HEK293 (cell line): ENCODE measurements around the gene ITPKC.

ENCODE experiments used
- BCL11A ChIP-seq: fragments of 450-650 bp; formaldehyde crosslinking; IDR thresholded peaks from 2 replicates; pipeline ENCODE4 v1.5.1; 2016; ENCODE audit warnings: low read depth, missing biosample characterization, missing genetic modification characterization
- GLIS1 ChIP-seq: fragments of 450-650 bp; formaldehyde crosslinking; IDR thresholded peaks from 2 replicates; pipeline ENCODE4 v1.5.1; 2016; ENCODE audit warnings: missing biosample characterization, missing genetic modification characterization
- GLIS2 ChIP-seq: fragments of 450-650 bp; formaldehyde crosslinking; IDR thresholded peaks from 2 replicates; pipeline ENCODE4 v1.5.1; 2016; ENCODE audit warnings: missing biosample characterization, missing genetic modification characterization
- HOXA7 ChIP-seq: sonication (generic); formaldehyde crosslinking; IDR thresholded peaks from 2 replicates; pipeline ENCODE4 v1.8.1; 2022; ENCODE audit warnings: missing genetic modification reagents, borderline replicate concordance
- MEIS1 ChIP-seq: sonication (generic); formaldehyde crosslinking; IDR thresholded peaks from 2 replicates; pipeline ENCODE4 v1.8.1; 2022; ENCODE audit warnings: missing genetic modification reagents, mild to moderate bottlenecking, borderline replicate concordance
- RBAK ChIP-seq: fragments of 450-650 bp; formaldehyde crosslinking; IDR thresholded peaks from 2 replicates; pipeline ENCODE4 v1.5.1; 2016; ENCODE audit warnings: missing biosample characterization, missing genetic modification characterization
- SP3 ChIP-seq: fragments of 450-650 bp; formaldehyde crosslinking; IDR thresholded peaks from 2 replicates; pipeline ENCODE4 v1.5.1; 2016; ENCODE audit warnings: missing biosample characterization, missing genetic modification characterization
- ZNF121 ChIP-seq: fragments of 450-650 bp; formaldehyde crosslinking; IDR thresholded peaks from 2 replicates; pipeline ENCODE4 v1.5.1; 2016; ENCODE audit warnings: missing biosample characterization, missing genetic modification characterization
- ZNF221 ChIP-seq: fragments of 450-650 bp; formaldehyde crosslinking; IDR thresholded peaks from 2 replicates; pipeline ENCODE4 v1.5.1; 2017; ENCODE audit warnings: missing biosample characterization, missing genetic modification characterization, borderline replicate concordance
- ZNF292 ChIP-seq: fragments of 450-650 bp; formaldehyde crosslinking; IDR thresholded peaks from 2 replicates; pipeline ENCODE4 v1.5.1; 2016; ENCODE audit warnings: low read depth, missing biosample characterization, missing genetic modification characterization, borderline replicate concordance
- ZNF391 ChIP-seq: fragments of 450-650 bp; formaldehyde crosslinking; IDR thresholded peaks from 2 replicates; pipeline ENCODE4 v1.5.1; 2016; ENCODE audit warnings: low read depth, missing biosample characterization, missing genetic modification characterization, borderline replicate concordance
- ZNF561 ChIP-seq: fragments of 450-650 bp; IDR thresholded peaks from 2 replicates; pipeline ENCODE4 v1.5.1; 2018; ENCODE audit warnings: missing biosample characterization, missing genetic modification characterization, borderline replicate concordance
- ZNF624 ChIP-seq: fragments of 450-650 bp; formaldehyde crosslinking; IDR thresholded peaks from 2 replicates; pipeline ENCODE4 v1.5.1; 2017; ENCODE audit warnings: missing biosample characterization, missing genetic modification characterization
- ZNF670 ChIP-seq: fragments of 450-650 bp; formaldehyde crosslinking; IDR thresholded peaks from 2 replicates; pipeline ENCODE4 v1.5.1; 2016; ENCODE audit warnings: missing biosample characterization, missing genetic modification characterization, low read depth
- ZNF785 ChIP-seq: fragments of 450-650 bp; formaldehyde crosslinking; IDR thresholded peaks from 2 replicates; pipeline ENCODE4 v1.5.1; 2016; ENCODE audit warnings: missing biosample characterization, missing genetic modification characterization
- ZSCAN30 ChIP-seq: fragments of 450-650 bp; IDR thresholded peaks from 2 replicates; pipeline ENCODE4 v1.5.1; 2018; ENCODE audit warnings: missing biosample characterization, mild to moderate bottlenecking, missing genetic modification characterization, moderate library complexity
- TF ChIP-seq, protein P1 (sequence below): fragments of 450-650 bp; IDR thresholded peaks from 2 replicates; pipeline ENCODE4 v1.5.1; 2018; ENCODE audit warnings: missing biosample characterization, missing genetic modification characterization
- TF ChIP-seq, protein P2 (sequence below): fragments of 450-650 bp; formaldehyde crosslinking; IDR thresholded peaks from 2 replicates; pipeline ENCODE4 v1.5.1; 2016; ENCODE audit warnings: missing biosample characterization, missing genetic modification characterization
- TF ChIP-seq, protein P3 (sequence below): fragments of 450-650 bp; formaldehyde crosslinking; IDR thresholded peaks from 2 replicates; pipeline ENCODE4 v1.5.1; 2017; ENCODE audit warnings: missing biosample characterization, mild to moderate bottlenecking, missing genetic modification characterization, moderate library complexity
- TF ChIP-seq, protein P4 (sequence below): fragments of 450-650 bp; formaldehyde crosslinking; IDR thresholded peaks from 2 replicates; pipeline ENCODE4 v1.5.1; 2017; ENCODE audit warnings: missing biosample characterization, missing genetic modification characterization
- TF ChIP-seq, protein P5 (sequence below): fragments of 450-650 bp; formaldehyde crosslinking; conservative IDR thresholded peaks from 2 replicates; pipeline ENCODE4 v1.5.1; 2016; ENCODE audit warnings: low read depth, missing biosample characterization, missing genetic modification characterization
- TF ChIP-seq, protein P6 (sequence below): fragments of 450-650 bp; formaldehyde crosslinking; IDR thresholded peaks from 2 replicates; pipeline ENCODE4 v1.5.1; 2017; ENCODE audit warnings: missing biosample characterization, missing genetic modification characterization
- TF ChIP-seq, protein P7 (sequence below): fragments of 450-650 bp; formaldehyde crosslinking; IDR thresholded peaks from 2 replicates; pipeline ENCODE4 v1.5.1; 2016; ENCODE audit warnings: missing biosample characterization, missing genetic modification characterization

Gene ITPKC

DNA sequence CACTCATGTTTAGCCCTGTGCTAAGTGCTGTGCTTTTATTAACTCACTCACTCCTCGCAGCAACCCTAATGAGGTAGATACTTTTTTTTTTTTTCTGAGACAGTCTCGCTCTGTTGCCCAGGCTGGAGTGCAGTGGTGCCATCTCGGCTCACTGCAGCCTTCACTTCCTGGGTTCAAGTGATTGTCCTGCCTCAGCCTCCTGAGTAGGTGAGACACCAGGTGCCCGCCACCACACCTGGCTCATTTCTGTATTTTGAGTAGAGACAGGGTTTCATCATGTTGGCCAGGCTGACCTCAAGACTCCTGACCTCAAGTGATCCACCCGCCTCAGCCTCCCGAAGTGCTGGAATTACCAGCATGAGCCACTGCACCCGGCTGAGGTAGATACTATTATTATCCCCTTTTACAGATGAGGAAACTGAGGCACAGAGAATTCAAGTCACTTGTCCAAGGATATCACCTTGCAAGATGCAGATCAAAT is 2.5 kb downstream of the ITPKC start (continued):
- TF ChIP-seq HOXA7, result no peak
- TF ChIP-seq ZNF624, result no peak
- no peak for TF ChIP-seq ZNF221 (tag by site-specific recombination)
- TF ChIP-seq, protein P1, sequence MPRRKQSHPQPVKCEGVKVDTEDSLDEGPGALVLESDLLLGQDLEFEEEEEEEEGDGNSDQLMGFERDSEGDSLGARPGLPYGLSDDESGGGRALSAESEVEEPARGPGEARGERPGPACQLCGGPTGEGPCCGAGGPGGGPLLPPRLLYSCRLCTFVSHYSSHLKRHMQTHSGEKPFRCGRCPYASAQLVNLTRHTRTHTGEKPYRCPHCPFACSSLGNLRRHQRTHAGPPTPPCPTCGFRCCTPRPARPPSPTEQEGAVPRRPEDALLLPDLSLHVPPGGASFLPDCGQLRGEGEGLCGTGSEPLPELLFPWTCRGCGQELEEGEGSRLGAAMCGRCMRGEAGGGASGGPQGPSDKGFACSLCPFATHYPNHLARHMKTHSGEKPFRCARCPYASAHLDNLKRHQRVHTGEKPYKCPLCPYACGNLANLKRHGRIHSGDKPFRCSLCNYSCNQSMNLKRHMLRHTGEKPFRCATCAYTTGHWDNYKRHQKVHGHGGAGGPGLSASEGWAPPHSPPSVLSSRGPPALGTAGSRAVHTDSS (tag by site-specific recombination), result no peak
- no peak for TF ChIP-seq GLIS1
- TF ChIP-seq MEIS1 (CRISPR knock-in tag), result no peak
- TF ChIP-seq BCL11A (tag by site-specific recombination), result no peak
- TF ChIP-seq, protein P2, sequence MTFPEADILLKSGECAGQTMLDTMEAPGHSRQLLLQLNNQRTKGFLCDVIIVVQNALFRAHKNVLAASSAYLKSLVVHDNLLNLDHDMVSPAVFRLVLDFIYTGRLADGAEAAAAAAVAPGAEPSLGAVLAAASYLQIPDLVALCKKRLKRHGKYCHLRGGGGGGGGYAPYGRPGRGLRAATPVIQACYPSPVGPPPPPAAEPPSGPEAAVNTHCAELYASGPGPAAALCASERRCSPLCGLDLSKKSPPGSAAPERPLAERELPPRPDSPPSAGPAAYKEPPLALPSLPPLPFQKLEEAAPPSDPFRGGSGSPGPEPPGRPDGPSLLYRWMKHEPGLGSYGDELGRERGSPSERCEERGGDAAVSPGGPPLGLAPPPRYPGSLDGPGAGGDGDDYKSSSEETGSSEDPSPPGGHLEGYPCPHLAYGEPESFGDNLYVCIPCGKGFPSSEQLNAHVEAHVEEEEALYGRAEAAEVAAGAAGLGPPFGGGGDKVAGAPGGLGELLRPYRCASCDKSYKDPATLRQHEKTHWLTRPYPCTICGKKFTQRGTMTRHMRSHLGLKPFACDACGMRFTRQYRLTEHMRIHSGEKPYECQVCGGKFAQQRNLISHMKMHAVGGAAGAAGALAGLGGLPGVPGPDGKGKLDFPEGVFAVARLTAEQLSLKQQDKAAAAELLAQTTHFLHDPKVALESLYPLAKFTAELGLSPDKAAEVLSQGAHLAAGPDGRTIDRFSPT (tag by site-specific recombination), result no peak
- TF ChIP-seq, protein P3, sequence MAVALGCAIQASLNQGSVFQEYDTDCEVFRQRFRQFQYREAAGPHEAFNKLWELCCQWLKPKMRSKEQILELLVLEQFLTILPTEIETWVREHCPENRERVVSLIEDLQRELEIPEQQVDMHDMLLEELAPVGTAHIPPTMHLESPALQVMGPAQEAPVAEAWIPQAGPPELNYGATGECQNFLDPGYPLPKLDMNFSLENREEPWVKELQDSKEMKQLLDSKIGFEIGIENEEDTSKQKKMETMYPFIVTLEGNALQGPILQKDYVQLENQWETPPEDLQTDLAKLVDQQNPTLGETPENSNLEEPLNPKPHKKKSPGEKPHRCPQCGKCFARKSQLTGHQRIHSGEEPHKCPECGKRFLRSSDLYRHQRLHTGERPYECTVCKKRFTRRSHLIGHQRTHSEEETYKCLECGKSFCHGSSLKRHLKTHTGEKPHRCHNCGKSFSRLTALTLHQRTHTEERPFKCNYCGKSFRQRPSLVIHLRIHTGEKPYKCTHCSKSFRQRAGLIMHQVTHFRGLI (tag by site-specific recombination), result no peak
- peak; percentile 51; the same call in 1 of the 2 replicates for TF ChIP-seq ZNF121 (tag by site-specific recombination)
- no peak for TF ChIP-seq ZSCAN30 (tag by site-specific recombination)
- no peak for TF ChIP-seq ZNF670 (tag by site-specific recombination)
- TF ChIP-seq ZNF292, result no peak
- no peak for TF ChIP-seq SP3
- TF ChIP-seq, protein P4, sequence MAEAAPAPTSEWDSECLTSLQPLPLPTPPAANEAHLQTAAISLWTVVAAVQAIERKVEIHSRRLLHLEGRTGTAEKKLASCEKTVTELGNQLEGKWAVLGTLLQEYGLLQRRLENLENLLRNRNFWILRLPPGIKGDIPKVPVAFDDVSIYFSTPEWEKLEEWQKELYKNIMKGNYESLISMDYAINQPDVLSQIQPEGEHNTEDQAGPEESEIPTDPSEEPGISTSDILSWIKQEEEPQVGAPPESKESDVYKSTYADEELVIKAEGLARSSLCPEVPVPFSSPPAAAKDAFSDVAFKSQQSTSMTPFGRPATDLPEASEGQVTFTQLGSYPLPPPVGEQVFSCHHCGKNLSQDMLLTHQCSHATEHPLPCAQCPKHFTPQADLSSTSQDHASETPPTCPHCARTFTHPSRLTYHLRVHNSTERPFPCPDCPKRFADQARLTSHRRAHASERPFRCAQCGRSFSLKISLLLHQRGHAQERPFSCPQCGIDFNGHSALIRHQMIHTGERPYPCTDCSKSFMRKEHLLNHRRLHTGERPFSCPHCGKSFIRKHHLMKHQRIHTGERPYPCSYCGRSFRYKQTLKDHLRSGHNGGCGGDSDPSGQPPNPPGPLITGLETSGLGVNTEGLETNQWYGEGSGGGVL (tag by site-specific recombination), result no peak
- peak; percentile 15; the same call in 1 of the 2 replicates for TF ChIP-seq ZNF391 (tag by site-specific recombination)
- TF ChIP-seq, protein P5, sequence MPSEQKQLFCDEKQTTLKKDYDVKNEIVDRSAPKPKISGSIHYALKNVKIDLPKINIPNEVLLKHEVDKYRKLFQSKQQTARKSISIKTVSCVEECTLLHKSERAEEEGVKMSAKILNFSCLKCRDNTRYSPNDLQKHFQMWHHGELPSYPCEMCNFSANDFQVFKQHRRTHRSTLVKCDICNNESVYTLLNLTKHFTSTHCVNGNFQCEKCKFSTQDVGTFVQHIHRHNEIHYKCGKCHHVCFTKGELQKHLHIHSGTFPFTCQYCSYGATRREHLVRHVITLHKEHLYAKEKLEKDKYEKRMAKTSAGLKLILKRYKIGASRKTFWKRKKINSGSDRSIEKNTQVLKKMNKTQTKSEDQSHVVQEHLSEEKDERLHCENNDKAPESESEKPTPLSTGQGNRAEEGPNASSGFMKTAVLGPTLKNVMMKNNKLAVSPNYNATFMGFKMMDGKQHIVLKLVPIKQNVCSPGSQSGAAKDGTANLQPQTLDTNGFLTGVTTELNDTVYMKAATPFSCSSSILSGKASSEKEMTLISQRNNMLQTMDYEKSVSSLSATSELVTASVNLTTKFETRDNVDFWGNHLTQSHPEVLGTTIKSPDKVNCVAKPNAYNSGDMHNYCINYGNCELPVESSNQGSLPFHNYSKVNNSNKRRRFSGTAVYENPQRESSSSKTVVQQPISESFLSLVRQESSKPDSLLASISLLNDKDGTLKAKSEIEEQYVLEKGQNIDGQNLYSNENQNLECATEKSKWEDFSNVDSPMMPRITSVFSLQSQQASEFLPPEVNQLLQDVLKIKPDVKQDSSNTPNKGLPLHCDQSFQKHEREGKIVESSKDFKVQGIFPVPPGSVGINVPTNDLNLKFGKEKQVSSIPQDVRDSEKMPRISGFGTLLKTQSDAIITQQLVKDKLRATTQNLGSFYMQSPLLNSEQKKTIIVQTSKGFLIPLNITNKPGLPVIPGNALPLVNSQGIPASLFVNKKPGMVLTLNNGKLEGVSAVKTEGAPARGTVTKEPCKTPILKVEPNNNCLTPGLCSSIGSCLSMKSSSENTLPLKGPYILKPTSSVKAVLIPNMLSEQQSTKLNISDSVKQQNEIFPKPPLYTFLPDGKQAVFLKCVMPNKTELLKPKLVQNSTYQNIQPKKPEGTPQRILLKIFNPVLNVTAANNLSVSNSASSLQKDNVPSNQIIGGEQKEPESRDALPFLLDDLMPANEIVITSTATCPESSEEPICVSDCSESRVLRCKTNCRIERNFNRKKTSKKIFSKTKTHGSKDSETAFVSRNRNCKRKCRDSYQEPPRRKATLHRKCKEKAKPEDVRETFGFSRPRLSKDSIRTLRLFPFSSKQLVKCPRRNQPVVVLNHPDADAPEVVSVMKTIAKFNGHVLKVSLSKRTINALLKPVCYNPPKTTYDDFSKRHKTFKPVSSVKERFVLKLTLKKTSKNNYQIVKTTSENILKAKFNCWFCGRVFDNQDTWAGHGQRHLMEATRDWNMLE, result no peak
- TF ChIP-seq GLIS2, result no peak
- TF ChIP-seq, protein P6, sequence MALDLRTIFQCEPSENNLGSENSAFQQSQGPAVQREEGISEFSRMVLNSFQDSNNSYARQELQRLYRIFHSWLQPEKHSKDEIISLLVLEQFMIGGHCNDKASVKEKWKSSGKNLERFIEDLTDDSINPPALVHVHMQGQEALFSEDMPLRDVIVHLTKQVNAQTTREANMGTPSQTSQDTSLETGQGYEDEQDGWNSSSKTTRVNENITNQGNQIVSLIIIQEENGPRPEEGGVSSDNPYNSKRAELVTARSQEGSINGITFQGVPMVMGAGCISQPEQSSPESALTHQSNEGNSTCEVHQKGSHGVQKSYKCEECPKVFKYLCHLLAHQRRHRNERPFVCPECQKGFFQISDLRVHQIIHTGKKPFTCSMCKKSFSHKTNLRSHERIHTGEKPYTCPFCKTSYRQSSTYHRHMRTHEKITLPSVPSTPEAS (tag by site-specific recombination), result no peak
- TF ChIP-seq, protein P7, sequence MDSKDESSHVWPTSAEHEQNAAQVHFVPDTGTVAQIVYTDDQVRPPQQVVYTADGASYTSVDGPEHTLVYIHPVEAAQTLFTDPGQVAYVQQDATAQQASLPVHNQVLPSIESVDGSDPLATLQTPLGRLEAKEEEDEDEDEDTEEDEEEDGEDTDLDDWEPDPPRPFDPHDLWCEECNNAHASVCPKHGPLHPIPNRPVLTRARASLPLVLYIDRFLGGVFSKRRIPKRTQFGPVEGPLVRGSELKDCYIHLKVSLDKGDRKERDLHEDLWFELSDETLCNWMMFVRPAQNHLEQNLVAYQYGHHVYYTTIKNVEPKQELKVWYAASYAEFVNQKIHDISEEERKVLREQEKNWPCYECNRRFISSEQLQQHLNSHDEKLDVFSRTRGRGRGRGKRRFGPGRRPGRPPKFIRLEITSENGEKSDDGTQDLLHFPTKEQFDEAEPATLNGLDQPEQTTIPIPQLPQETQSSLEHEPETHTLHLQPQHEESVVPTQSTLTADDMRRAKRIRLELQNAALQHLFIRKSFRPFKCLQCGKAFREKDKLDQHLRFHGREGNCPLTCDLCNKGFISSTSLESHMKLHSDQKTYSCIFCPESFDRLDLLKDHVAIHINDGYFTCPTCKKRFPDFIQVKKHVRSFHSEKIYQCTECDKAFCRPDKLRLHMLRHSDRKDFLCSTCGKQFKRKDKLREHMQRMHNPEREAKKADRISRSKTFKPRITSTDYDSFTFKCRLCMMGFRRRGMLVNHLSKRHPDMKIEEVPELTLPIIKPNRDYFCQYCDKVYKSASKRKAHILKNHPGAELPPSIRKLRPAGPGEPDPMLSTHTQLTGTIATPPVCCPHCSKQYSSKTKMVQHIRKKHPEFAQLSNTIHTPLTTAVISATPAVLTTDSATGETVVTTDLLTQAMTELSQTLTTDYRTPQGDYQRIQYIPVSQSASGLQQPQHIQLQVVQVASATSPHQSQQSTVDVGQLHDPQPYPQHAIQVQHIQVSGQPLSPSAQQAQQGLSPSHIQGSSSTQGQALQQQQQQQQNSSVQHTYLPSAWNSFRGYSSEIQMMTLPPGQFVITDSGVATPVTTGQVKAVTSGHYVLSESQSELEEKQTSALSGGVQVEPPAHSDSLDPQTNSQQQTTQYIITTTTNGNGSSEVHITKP (tag by site-specific recombination), result no peak
- TF ChIP-seq ZNF785 (tag by site-specific recombination), result no peak
- TF ChIP-seq RBAK, result no peak
- TF ChIP-seq ZNF561 (tag by site-specific recombination), result no peak
